ENCODE measurements around the gene PCCA. TPM values are rescaled to one million over a fixed set of nuclear protein-coding genes. Genes with fewer than 3 reads are reported as not detected.

Gene PCCA
- total RNA-seq, 3 donors from 2014 or later, result 46.6 to 69.8 (median 64.7) TPM

DNA sequence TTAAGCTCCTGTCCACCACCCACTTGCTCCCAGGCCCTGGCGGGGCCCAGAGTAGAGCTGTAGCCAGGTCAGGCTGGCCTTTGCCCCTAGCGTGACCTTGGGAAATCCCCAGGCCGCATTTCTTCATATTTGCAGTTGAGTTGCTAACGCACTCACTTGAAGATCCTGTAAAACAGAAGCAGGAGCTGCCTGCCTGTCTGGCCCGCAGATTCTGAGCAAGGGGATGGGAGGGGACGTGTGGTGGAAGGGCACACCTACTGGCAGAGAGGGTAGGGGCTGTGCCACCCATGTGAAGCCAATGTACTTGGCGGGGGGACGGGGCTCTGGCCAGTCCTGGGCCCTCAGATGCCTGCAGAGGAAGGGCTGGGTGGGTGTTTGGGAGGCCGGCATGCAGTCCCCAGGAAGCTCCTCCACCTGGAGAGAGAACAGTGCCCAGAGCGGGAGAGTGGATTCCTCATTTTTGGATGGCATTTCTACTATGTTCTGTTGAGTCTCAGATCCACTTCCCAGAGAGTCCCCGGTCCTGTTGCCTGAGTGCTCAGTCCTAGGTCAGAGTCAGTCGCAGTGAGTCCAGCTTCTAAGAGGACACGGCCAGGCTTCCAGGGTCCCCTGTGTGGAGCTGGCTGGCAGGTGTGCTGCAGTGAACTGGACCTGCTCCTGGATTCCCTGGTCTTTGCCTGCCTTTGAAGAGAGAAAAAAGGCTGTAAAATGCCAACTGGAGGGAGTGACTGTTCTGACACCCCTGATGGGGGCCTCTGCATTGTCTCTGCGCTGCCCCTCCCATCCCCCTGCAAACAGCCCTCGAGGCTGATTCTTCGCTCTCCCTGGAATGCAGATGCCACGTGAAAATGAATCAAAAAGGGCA, 436.8 kb downstream of the PCCA start:
- no peaks in the 10 kb centered on the region for H3K4me1 ChIP-seq
- no peak overlapping the region for H3K27ac ChIP-seq
- H3K36me3 ChIP-seq, result no peaks in the 10 kb centered on the region
- intact Hi-C loops (cut with DNase I; ENCODE audit: low total_unique reads), result no loop called here
- no peak for TF ChIP-seq CTCF (IDR thresholded peaks at IDR 0.05)
- no peak for TF ChIP-seq POLR2AphosphoS5 (IDR thresholded peaks at IDR 0.05)
- TF ChIP-seq POLR2A (IDR thresholded peaks at IDR 0.05), result no peak
- H3K27me3 ChIP-seq, result no peaks in the 10 kb centered on the region
- H3K9me3 ChIP-seq, result no peaks in the 10 kb centered on the region
- no peak overlapping the region for H3K4me3 ChIP-seq
- DNase-seq (ENCODE audit: low spot score in 2 of 2), result no peak

- no peaks in the 10 kb centered on the region for H3K4me1 ChIP-seq
- no peak overlapping the region for H3K4me3 ChIP-seq
- intact Hi-C loops (cut with DNase I; ENCODE audit: low total_unique reads), result no loop called here
- H3K27me3 ChIP-seq, result no peaks in the 10 kb centered on the region
- DNase-seq (ENCODE audit: low spot score in 2 of 2), result no peak
- no peaks in the 10 kb centered on the region for H3K9me3 ChIP-seq
- H3K36me3 ChIP-seq, result no peaks in the 10 kb centered on the region
- no peak overlapping the region for H3K27ac ChIP-seq
- TF ChIP-seq POLR2A (IDR thresholded peaks at IDR 0.05) (no peak), POLR2AphosphoS5 (IDR thresholded peaks at IDR 0.05) (no peak), CTCF (IDR thresholded peaks at IDR 0.05) (no peak)
These were observed 437.6 kb downstream of the PCCA start for GRCh38 chr13:100526318-100527000.

DNA sequence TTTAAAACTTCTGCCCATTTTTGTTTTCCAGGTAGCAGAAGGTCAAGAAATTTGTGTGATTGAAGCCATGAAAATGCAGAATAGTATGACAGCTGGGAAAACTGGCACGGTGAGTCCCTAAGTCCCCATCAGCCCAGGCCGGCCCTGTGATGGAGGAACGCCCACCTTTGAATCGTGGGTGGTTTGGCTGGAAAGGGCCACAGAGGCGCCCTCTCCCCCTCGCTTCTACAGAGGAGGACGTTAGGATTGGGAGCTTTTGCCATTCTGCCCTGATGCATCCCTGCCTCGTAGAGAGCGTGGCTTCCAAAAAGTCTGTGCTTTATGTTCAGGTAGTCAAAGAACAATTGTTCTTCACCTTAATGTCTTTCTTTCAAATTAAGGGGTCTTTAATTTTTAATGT, 438.8 kb downstream of the PCCA start:
- H3K36me3 ChIP-seq, result no peaks in the 10 kb centered on the region
- no peak overlapping the region for H3K4me3 ChIP-seq
- no peak overlapping the region for H3K27ac ChIP-seq

DNA sequence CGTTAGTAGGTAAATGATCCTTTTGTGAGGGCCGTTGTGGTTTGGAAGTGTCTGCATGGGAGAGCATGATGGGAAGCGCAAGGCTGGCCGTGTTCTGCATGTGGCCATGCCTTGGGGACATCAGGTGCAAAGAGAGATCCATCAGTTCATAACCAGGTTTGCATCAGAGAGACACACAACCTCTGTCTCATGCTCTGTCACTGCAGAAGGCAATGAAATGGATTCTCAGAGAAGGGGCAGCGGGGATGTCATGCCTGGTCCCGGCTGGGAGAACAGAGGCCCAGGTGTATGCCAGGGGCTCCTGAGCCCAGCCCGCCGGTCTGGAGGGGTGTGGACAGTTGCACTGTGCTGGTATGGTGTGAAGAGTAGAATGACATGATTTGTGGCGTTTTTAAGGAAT, 439.5 kb downstream of the PCCA start:
- intact Hi-C loops (cut with DNase I; ENCODE audit: low total_unique reads), result no loop called here
- Histone ChIP-seq H3K27ac (no peak overlapping the region), H3K4me1 (no peaks in the 10 kb centered on the region), H3K36me3 (no peaks in the 10 kb centered on the region), H3K9me3 (no peaks in the 10 kb centered on the region), H3K4me3 (no peak overlapping the region), H3K27me3 (no peaks in the 10 kb centered on the region)
- no peak for DNase-seq (ENCODE audit: low spot score in 2 of 2)
- TF ChIP-seq CTCF (IDR thresholded peaks at IDR 0.05) (no peak), POLR2AphosphoS5 (IDR thresholded peaks at IDR 0.05) (no peak), POLR2A (IDR thresholded peaks at IDR 0.05) (no peak)

More for the DNA sequence above, 438.8 kb downstream of the PCCA start:
- Histone ChIP-seq H3K9me3 (no peaks in the 10 kb centered on the region), H3K4me1 (no peaks in the 10 kb centered on the region), H3K27me3 (no peaks in the 10 kb centered on the region)
- no peak for DNase-seq (ENCODE audit: low spot score in 2 of 2)
- intact Hi-C loops (cut with DNase I; ENCODE audit: low total_unique reads), result no loop called here
- no peak for TF ChIP-seq POLR2AphosphoS5 (IDR thresholded peaks at IDR 0.05)
- TF ChIP-seq CTCF (IDR thresholded peaks at IDR 0.05), result no peak

DNA sequence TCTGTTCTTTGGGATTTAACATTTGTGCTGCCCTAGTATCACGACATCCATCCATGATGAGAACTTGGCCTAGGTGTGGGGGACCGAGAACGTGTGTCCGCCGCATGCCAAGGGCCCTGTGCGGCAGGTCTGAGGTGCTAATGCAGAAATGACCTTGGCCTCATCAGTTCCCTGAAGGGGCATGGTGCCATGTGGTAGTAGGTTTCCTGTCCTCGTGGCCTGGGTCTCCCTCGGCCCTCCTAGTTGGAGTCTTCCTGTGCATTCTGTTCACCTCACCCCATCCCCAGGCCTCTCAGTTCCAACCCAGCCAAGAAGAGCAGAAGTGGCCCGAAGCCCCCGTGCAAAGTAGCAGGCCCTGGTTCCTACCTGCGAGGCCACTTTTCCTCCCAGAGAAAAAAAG, 439.9 kb downstream of the PCCA start:
- H3K27ac ChIP-seq, result no peak overlapping the region
- H3K4me3 ChIP-seq, result no peak overlapping the region
- intact Hi-C loops (cut with DNase I; ENCODE audit: low total_unique reads), result no loop called here
- H3K9me3 ChIP-seq, result no peaks in the 10 kb centered on the region
- no peaks in the 10 kb centered on the region for H3K36me3 ChIP-seq
- no peaks in the 10 kb centered on the region for H3K27me3 ChIP-seq
- TF ChIP-seq CTCF (IDR thresholded peaks at IDR 0.05) (no peak), POLR2A (IDR thresholded peaks at IDR 0.05) (no peak), POLR2AphosphoS5 (IDR thresholded peaks at IDR 0.05) (no peak)
- no peak for DNase-seq (ENCODE audit: low spot score in 2 of 2)
- H3K4me1 ChIP-seq, result no peaks in the 10 kb centered on the region

Measured in breast epithelium (tissue), 4 donors.